Neural cell (in vitro differentiated cells): ENCODE data around the gene RABGAP1L. TPM values are rescaled to one million over a fixed set of nuclear protein-coding genes. Genes with fewer than 3 reads are reported as not detected.

Source experiments
- H2AFZ ChIP-seq: fragments of 200-600, 300-800 bp; sonication (generic), shearing (Covaris generic); 2 replicates; pipeline ENCODE4 v1.6.0; 2014; ENCODE audit warnings: low read depth, mild to moderate bottlenecking, antibody characterized with exemption, low read length, moderate library complexity
- H3F3A ChIP-seq: fragments of 200-600 bp; shearing (Covaris generic); 2 replicates; pipeline ENCODE4 v1.6.1; 2016; ENCODE audit warnings: mild to moderate bottlenecking, moderate library complexity, mixed read lengths, antibody characterized with exemption, low read length; ENCODE audit not compliant: insufficient read depth, poor library complexity, severe bottlenecking
- H3K27ac ChIP-seq: fragments of 200-600, 300-800 bp; sonication (generic), shearing (Covaris generic); 2 replicates; pipeline ENCODE4 v1.5.1; 2014; ENCODE audit warnings: mild to moderate bottlenecking, low read length, moderate library complexity
- H3K27me3 ChIP-seq: fragments of 300-800, 200-600 bp; sonication (generic), shearing (Covaris generic); 2 replicates; pipeline ENCODE4 v1.6.0; 2014; ENCODE audit warnings: mild to moderate bottlenecking, low read depth, low read length, moderate library complexity; ENCODE audit not compliant: insufficient read depth
- H3K36me3 ChIP-seq: fragments of 300-800, 200-600 bp; sonication (generic), shearing (Covaris generic); 2 replicates; pipeline ENCODE4 v1.5.1; 2014; ENCODE audit warnings: mild to moderate bottlenecking, antibody characterized with exemption, low read length, moderate library complexity; ENCODE audit not compliant: insufficient read depth
- H3K4me2 ChIP-seq: fragments of 300-800, 200-600 bp; sonication (generic), shearing (Covaris generic); 2 replicates; pipeline ENCODE4 v1.6.0; 2014; ENCODE audit warnings: mild to moderate bottlenecking, low read length
- H3K4me3 ChIP-seq: fragments of 300-800, 200-600 bp; sonication (generic), shearing (Covaris generic); 2 replicates; pipeline ENCODE4 v1.5.1; 2014; ENCODE audit warnings: mild to moderate bottlenecking, low read length, moderate library complexity
- H3K79me2 ChIP-seq: fragments of 200-600 bp; shearing (Covaris generic); replicated peaks from 2 replicates; pipeline ENCODE4 v1.6.0; 2014; ENCODE audit warnings: mild to moderate bottlenecking, low read length, moderate library complexity; ENCODE audit not compliant: insufficient read depth
- H3K9ac ChIP-seq: fragments of 300-800, 200-600 bp; sonication (generic), shearing (Covaris generic); 2 replicates; pipeline ENCODE4 v1.6.1; 2016; ENCODE audit warnings: mild to moderate bottlenecking, low read length, mixed read lengths
- H3K9me2 ChIP-seq: fragments of 200-600 bp; shearing (Covaris generic); 2 replicates; pipeline ENCODE4 v1.6.1; 2016; ENCODE audit warnings: mild to moderate bottlenecking, low read length, mixed read lengths; ENCODE audit not compliant: insufficient read depth
- H3K9me3 ChIP-seq: fragments of 200-600, 300-800 bp; sonication (generic), shearing (Covaris generic); 2 replicates; pipeline ENCODE4 v1.6.1; 2016; ENCODE audit warnings: mild to moderate bottlenecking, mixed run types, low read length, moderate library complexity, mixed read lengths
- H4K20me1 ChIP-seq: fragments of 200-600 bp; shearing (Covaris generic); 2 replicates; pipeline ENCODE4 v1.6.1; 2016; ENCODE audit warnings: mild to moderate bottlenecking, mixed run types; ENCODE audit not compliant: insufficient read depth
- EP300 ChIP-seq: fragments of 450-650 bp; conservative IDR thresholded peaks from 2 replicates; pipeline ENCODE4 v1.6.1; 2014; ENCODE audit warnings: antibody characterized with exemption, mild to moderate bottlenecking, moderate library complexity; ENCODE audit not compliant: poor library complexity, severe bottlenecking
- EZH2 ChIP-seq: fragments of 200-600, 300-800 bp; shearing (Covaris generic), sonication (generic); IDR thresholded peaks from 2 replicates; pipeline ENCODE4 v1.6.1; 2014; ENCODE audit warnings: antibody characterized with exemption, low read length, borderline replicate concordance, mild to moderate bottlenecking; ENCODE audit not compliant: insufficient read depth, poor library complexity, severe bottlenecking
- MXI1 ChIP-seq: fragments of 450-650 bp; conservative IDR thresholded peaks from 2 replicates; pipeline ENCODE4 v1.6.1; 2014; ENCODE audit warnings: antibody characterized with exemption, mild to moderate bottlenecking; ENCODE audit not compliant: poor library complexity, severe bottlenecking
- POLR2AphosphoS5 ChIP-seq: IDR thresholded peaks from 2 replicates; pipeline ENCODE4 v1.6.1; 2012
- RAD21 ChIP-seq: fragments of 450-650 bp; conservative IDR thresholded peaks from 2 replicates; pipeline ENCODE4 v1.6.1; 2014; ENCODE audit warnings: antibody characterized with exemption, mild to moderate bottlenecking, moderate library complexity
- REST ChIP-seq: IDR thresholded peaks from 2 replicates; pipeline ENCODE4 v1.6.1; 2012; ENCODE audit warnings: borderline replicate concordance
- SMC3 ChIP-seq: fragments of 450-650 bp; conservative IDR thresholded peaks from 2 replicates; pipeline ENCODE4 v1.6.1; 2014; ENCODE audit warnings: antibody characterized with exemption, mild to moderate bottlenecking, moderate library complexity; ENCODE audit not compliant: poor library complexity
- TAF1 ChIP-seq: IDR thresholded peaks from 2 replicates; pipeline ENCODE4 v1.6.1; 2012; ENCODE audit warnings: low read depth
- polyA plus RNA-seq: library from polyadenylated mRNA; depleted of rRNA; stranded (reverse); fragments of >200 nt; gene quantifications from 2 replicates; pipeline ENCODE4 v1.2.3, GENCODE V29; 2014
- TF ChIP-seq, protein P1 (sequence below): fragments of 450-650 bp; IDR thresholded peaks from 2 replicates; pipeline ENCODE4 v1.5.1; 2014; ENCODE audit warnings: antibody characterized with exemption, mild to moderate bottlenecking, moderate library complexity; ENCODE audit not compliant: poor library complexity, severe bottlenecking

Gene RABGAP1L
- polyA plus RNA-seq, 1 donor from 2014 or later: 32.2 TPM

GRCh38 chr1:174913225-174913903 is 754.0 kb downstream of the RABGAP1L start:
- Histone ChIP-seq H3K9me2 (no peaks in the 10 kb centered on the region), H3K9me3 (no peaks in the 10 kb centered on the region), H3F3A (no peaks in the 10 kb centered on the region), H3K36me3 (no peaks in the 10 kb centered on the region), H3K79me2 (no peaks in the 10 kb centered on the region), H2AFZ (no peak overlapping the region), H4K20me1 (no peaks in the 10 kb centered on the region), H3K27ac (no peak overlapping the region), H3K4me3 (no peak overlapping the region), H3K4me2 (no peak overlapping the region), H3K9ac (no peak overlapping the region), H3K27me3 (no peaks in the 10 kb centered on the region)
- TF ChIP-seq RAD21: no peak
- no peak for TF ChIP-seq EP300
- TF ChIP-seq SMC3: no peak
- no peak for TF ChIP-seq TAF1
- no peak for TF ChIP-seq EZH2
- TF ChIP-seq, protein P1, sequence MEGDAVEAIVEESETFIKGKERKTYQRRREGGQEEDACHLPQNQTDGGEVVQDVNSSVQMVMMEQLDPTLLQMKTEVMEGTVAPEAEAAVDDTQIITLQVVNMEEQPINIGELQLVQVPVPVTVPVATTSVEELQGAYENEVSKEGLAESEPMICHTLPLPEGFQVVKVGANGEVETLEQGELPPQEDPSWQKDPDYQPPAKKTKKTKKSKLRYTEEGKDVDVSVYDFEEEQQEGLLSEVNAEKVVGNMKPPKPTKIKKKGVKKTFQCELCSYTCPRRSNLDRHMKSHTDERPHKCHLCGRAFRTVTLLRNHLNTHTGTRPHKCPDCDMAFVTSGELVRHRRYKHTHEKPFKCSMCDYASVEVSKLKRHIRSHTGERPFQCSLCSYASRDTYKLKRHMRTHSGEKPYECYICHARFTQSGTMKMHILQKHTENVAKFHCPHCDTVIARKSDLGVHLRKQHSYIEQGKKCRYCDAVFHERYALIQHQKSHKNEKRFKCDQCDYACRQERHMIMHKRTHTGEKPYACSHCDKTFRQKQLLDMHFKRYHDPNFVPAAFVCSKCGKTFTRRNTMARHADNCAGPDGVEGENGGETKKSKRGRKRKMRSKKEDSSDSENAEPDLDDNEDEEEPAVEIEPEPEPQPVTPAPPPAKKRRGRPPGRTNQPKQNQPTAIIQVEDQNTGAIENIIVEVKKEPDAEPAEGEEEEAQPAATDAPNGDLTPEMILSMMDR: no peak
- no peak for TF ChIP-seq REST
- TF ChIP-seq MXI1: no peak
- no peak for TF ChIP-seq POLR2AphosphoS5

DNA sequence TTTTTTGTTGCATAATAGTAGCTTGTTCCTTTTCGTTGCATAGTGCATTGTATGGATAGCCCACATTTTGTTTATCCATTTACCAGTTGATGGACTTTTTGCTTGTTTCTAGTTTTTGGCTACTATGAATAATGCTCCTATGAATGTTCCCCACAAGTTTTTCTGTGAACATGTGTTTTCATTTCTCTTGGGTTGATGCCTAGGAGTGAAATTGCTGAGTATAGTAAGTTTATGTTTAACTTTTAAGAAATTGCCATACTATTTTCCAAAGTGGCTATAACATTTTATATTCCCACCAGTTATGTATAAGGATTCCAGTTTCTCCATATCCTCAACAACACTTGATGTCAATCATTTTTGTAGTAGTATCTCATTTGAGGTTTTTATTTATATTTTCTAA is 755.7 kb downstream of the RABGAP1L start:
- H2AFZ ChIP-seq: no peak overlapping the region
- no peaks in the 10 kb centered on the region for H4K20me1 ChIP-seq
- H3K9me3 ChIP-seq: no peaks in the 10 kb centered on the region
- no peak overlapping the region for H3K27ac ChIP-seq
- no peak overlapping the region for H3K9ac ChIP-seq
- no peak overlapping the region for H3K4me2 ChIP-seq
- TF ChIP-seq MXI1 (no peak), SMC3 (no peak), EZH2 (no peak), EP300 (no peak), REST (no peak), POLR2AphosphoS5 (no peak), RAD21 (no peak), TAF1 (no peak)
- TF ChIP-seq, protein P1: no peak
- H3K36me3 ChIP-seq: no peaks in the 10 kb centered on the region
- H3K9me2 ChIP-seq: no peaks in the 10 kb centered on the region
- no peaks in the 10 kb centered on the region for H3K27me3 ChIP-seq
- H3K79me2 ChIP-seq: no peaks in the 10 kb centered on the region
- no peak overlapping the region for H3K4me3 ChIP-seq
- no peaks in the 10 kb centered on the region for H3F3A ChIP-seq
